Measurements from ENCODE around the gene IMMT. TPM values are rescaled to one million over a fixed set of nuclear protein-coding genes. Genes with fewer than 3 reads are reported as not detected.

Gene IMMT
- total RNA-seq, 5 donors from 2014 or later (not counting 1 experiment from before 2014, with no cell fraction given), result 71.0 to 93.5 (median 75.2) TPM

GRCh38 chr2:86171295-86171694 is 24.0 kb downstream of the IMMT start:
- no CpG with 5 or more reads among the region's 3 CpGs for WGBS (ENCODE audit: insufficient coverage)
- ChIA-PET CTCF (no interaction called here), POLR2A (no interaction called here)
- Histone ChIP-seq H3K36me3 (ENCODE audit: control insufficient read depth in 2 of 2, extremely low read depth in 1 of 2, insufficient read depth in 1 of 2, low read length in 1 of 2) (peaks cover 2 to 62% of the 10 kb centered on the region in 2 donors), H3K27ac (ENCODE audit: low read length) (no peak overlapping the region), H3K27me3 (replicated peaks in 1 of 2; ENCODE audit: control insufficient read depth in 2 of 2, extremely low read depth in 1 of 2, insufficient read depth in 2 of 2, low read length in 1 of 2) (no peaks in the 10 kb centered on the region), H3K4me3 (ENCODE audit: control insufficient read depth in 1 of 2, extremely low read depth in 1 of 2, low read length in 1 of 2) (no peak overlapping the region), H3K9me3 (no peaks in the 10 kb centered on the region), H3K4me1 (ENCODE audit: control insufficient read depth in 1 of 2, extremely low read depth in 1 of 2, insufficient read depth in 2 of 2, low read length in 2 of 2) (no peaks in the 10 kb centered on the region)
- Mint-ChIP-seq H3K27me3 (no peaks in the 10 kb centered on the region), H3K27ac (no peak overlapping the region), H3K9me3 (no peaks in the 10 kb centered on the region), H3K4me1 (peaks cover 17 to 26% (median 18%) of the 10 kb centered on the region in 3 donors), H3K36me3 (peaks cover 52% of the 10 kb centered on the region), H3K4me3 (no peak overlapping the region)
- no peak for DNase-seq
- ATAC-seq (replicated peaks in 1 of 4), result no peak

- Histone ChIP-seq H3K27ac (ENCODE audit: low read length) (no peak overlapping the region), H3K9me3 (no peaks in the 10 kb centered on the region), H3K27me3 (replicated peaks in 1 of 2; ENCODE audit: control insufficient read depth in 2 of 2, extremely low read depth in 1 of 2, insufficient read depth in 2 of 2, low read length in 1 of 2) (no peaks in the 10 kb centered on the region), H3K4me3 (ENCODE audit: control insufficient read depth in 1 of 2, extremely low read depth in 1 of 2, low read length in 1 of 2) (no peak overlapping the region), H3K36me3 (ENCODE audit: control insufficient read depth in 2 of 2, extremely low read depth in 1 of 2, insufficient read depth in 1 of 2, low read length in 1 of 2) (peaks cover 0 to 61% of the 10 kb centered on the region in 2 donors), H3K4me1 (ENCODE audit: control insufficient read depth in 1 of 2, extremely low read depth in 1 of 2, insufficient read depth in 2 of 2, low read length in 2 of 2) (no peaks in the 10 kb centered on the region)
- no peaks in the 10 kb centered on the region for H3K27me3 Mint-ChIP-seq
- H3K9me3 Mint-ChIP-seq, result no peaks in the 10 kb centered on the region
- peaks cover 10 to 18% (median 10%) of the 10 kb centered on the region in 3 donors for H3K4me1 Mint-ChIP-seq
- ATAC-seq (replicated peaks in 1 of 4) (no peak), DNase-seq (peak in 1 of 35 experiments; percentile 11)
- ChIA-PET CTCF (no interaction called here), POLR2A (no interaction called here)
- H3K27ac Mint-ChIP-seq, result peak overlapping the region in 1 of 2 donors; percentile 32
- no CpG with 5 or more reads among the region's 4 CpGs for WGBS (ENCODE audit: insufficient coverage)
- H3K36me3 Mint-ChIP-seq, result peaks cover 50% of the 10 kb centered on the region
- H3K4me3 Mint-ChIP-seq, result no peak overlapping the region
Observed at GRCh38 chr2:86170449-86170848, 24.8 kb downstream of the IMMT start.

GRCh38 chr2:86160156-86160952 is 34.9 kb downstream of the IMMT start:
- H3K9me3 ChIP-seq, result no peaks in the 10 kb centered on the region
- no peak overlapping the region for H3K27ac ChIP-seq (ENCODE audit: low read length)
- 100% methylated on average over 2 of the region's 6 CpGs for WGBS (ENCODE audit: insufficient coverage)
- peaks cover 41% of the 10 kb centered on the region for H3K36me3 Mint-ChIP-seq
- peaks cover 15 to 84% of the 10 kb centered on the region in 2 donors for H3K36me3 ChIP-seq (ENCODE audit: control insufficient read depth in 2 of 2, extremely low read depth in 1 of 2, insufficient read depth in 1 of 2, low read length in 1 of 2)
- no peaks in the 10 kb centered on the region for H3K27me3 ChIP-seq (replicated peaks in 1 of 2; ENCODE audit: control insufficient read depth in 2 of 2, extremely low read depth in 1 of 2, insufficient read depth in 2 of 2, low read length in 1 of 2)
- H3K27me3 Mint-ChIP-seq, result no peaks in the 10 kb centered on the region
- no peaks in the 10 kb centered on the region for H3K4me1 ChIP-seq (ENCODE audit: control insufficient read depth in 1 of 2, extremely low read depth in 1 of 2, insufficient read depth in 2 of 2, low read length in 2 of 2)
- ATAC-seq (replicated peaks in 1 of 4) (no peak), DNase-seq (no peak)
- ChIA-PET CTCF (no interaction called here), POLR2A (no interaction called here)
- no peak overlapping the region for H3K27ac Mint-ChIP-seq
- H3K9me3 Mint-ChIP-seq, result no peaks in the 10 kb centered on the region
- no peak overlapping the region for H3K4me3 Mint-ChIP-seq
- H3K4me1 Mint-ChIP-seq, result no peaks in the 10 kb centered on the region
- no peak overlapping the region for H3K4me3 ChIP-seq (ENCODE audit: control insufficient read depth in 1 of 2, extremely low read depth in 1 of 2, low read length in 1 of 2)

GRCh38 chr2:86158286-86158685 is 37.0 kb downstream of the IMMT start:
- Mint-ChIP-seq H3K36me3 (peaks cover 43% of the 10 kb centered on the region), H3K27me3 (no peaks in the 10 kb centered on the region), H3K27ac (no peak overlapping the region), H3K4me3 (no peak overlapping the region), H3K4me1 (peaks cover 0 to 1% (median 0%) of the 10 kb centered on the region in 3 donors), H3K9me3 (no peaks in the 10 kb centered on the region)
- no peaks in the 10 kb centered on the region for H3K4me1 ChIP-seq (ENCODE audit: control insufficient read depth in 1 of 2, extremely low read depth in 1 of 2, insufficient read depth in 2 of 2, low read length in 2 of 2)
- WGBS (ENCODE audit: insufficient coverage), result no CpG with 5 or more reads among the region's 4 CpGs
- ATAC-seq (replicated peaks in 1 of 4) (no peak), DNase-seq (no peak)
- ChIA-PET CTCF (interaction anchor here (0.6 to 0.7 kb wide), 2 partner anchors 23 to 41 kb away, joined by 3 read pairs; no protein-coding TSS in a partner anchor), POLR2A (no interaction called here)
- peaks cover 15 to 75% of the 10 kb centered on the region in 2 donors for H3K36me3 ChIP-seq (ENCODE audit: control insufficient read depth in 2 of 2, extremely low read depth in 1 of 2, insufficient read depth in 1 of 2, low read length in 1 of 2)
- no peak overlapping the region for H3K4me3 ChIP-seq (ENCODE audit: control insufficient read depth in 1 of 2, extremely low read depth in 1 of 2, low read length in 1 of 2)
- H3K27ac ChIP-seq (ENCODE audit: low read length), result no peak overlapping the region
- no peaks in the 10 kb centered on the region for H3K27me3 ChIP-seq (replicated peaks in 1 of 2; ENCODE audit: control insufficient read depth in 2 of 2, extremely low read depth in 1 of 2, insufficient read depth in 2 of 2, low read length in 1 of 2)
- H3K9me3 ChIP-seq, result no peaks in the 10 kb centered on the region

- no peak overlapping the region for H3K4me3 ChIP-seq (ENCODE audit: control insufficient read depth in 1 of 2, extremely low read depth in 1 of 2, low read length in 1 of 2)
- Mint-ChIP-seq H3K9me3 (no peaks in the 10 kb centered on the region), H3K36me3 (peaks cover 45% of the 10 kb centered on the region), H3K4me3 (no peak overlapping the region), H3K27ac (no peak overlapping the region), H3K27me3 (no peaks in the 10 kb centered on the region), H3K4me1 (peaks cover 0 to 3% (median 0%) of the 10 kb centered on the region in 3 donors)
- POLR2A ChIA-PET, result interaction anchor here in 1 of 2 donors (0.6 kb wide), 1 partner anchor 67 kb away, joined by 6 read pairs; no protein-coding TSS in a partner anchor
- H3K27ac ChIP-seq (ENCODE audit: low read length), result no peak overlapping the region
- DNase-seq (no peak), ATAC-seq (replicated peaks in 1 of 4) (no peak)
- 95% methylated on average over 2 of the region's 2 CpGs for WGBS (ENCODE audit: insufficient coverage)
- H3K36me3 ChIP-seq (ENCODE audit: control insufficient read depth in 2 of 2, extremely low read depth in 1 of 2, insufficient read depth in 1 of 2, low read length in 1 of 2), result peaks cover 8 to 65% of the 10 kb centered on the region in 2 donors
- CTCF ChIA-PET, result interaction anchor here (0.5 to 0.8 kb wide), 2 partner anchors 19 to 49 kb away, joined by 3 to 7 read pairs; no protein-coding TSS in a partner anchor
- no peaks in the 10 kb centered on the region for H3K4me1 ChIP-seq (ENCODE audit: control insufficient read depth in 1 of 2, extremely low read depth in 1 of 2, insufficient read depth in 2 of 2, low read length in 2 of 2)
- H3K9me3 ChIP-seq, result no peaks in the 10 kb centered on the region
- no peaks in the 10 kb centered on the region for H3K27me3 ChIP-seq (replicated peaks in 1 of 2; ENCODE audit: control insufficient read depth in 2 of 2, extremely low read depth in 1 of 2, insufficient read depth in 2 of 2, low read length in 1 of 2)
Observed at GRCh38 chr2:86157009-86157556, 38.2 kb downstream of the IMMT start.

- ATAC-seq (replicated peaks in 1 of 4), result no peak
- CTCF ChIA-PET, result interaction anchor here in 1 of 2 donors (0.7 to 1.0 kb wide), 3 partner anchors 62 to 600 kb away, joined by 3 to 5 read pairs (median 4); no protein-coding TSS in a partner anchor
Observed at GRCh38 chr2:86150502-86150901, 44.8 kb downstream of the IMMT start.

More at GRCh38 chr2:86150502-86150901, 44.8 kb downstream of the IMMT start:
- no peaks in the 10 kb centered on the region for H3K9me3 Mint-ChIP-seq
- 100% methylated on average over 1 of the region's 2 CpGs for WGBS (ENCODE audit: insufficient coverage)
- no peaks in the 10 kb centered on the region for H3K9me3 ChIP-seq
- no peak overlapping the region for H3K4me3 Mint-ChIP-seq
- H3K4me1 Mint-ChIP-seq, result peaks cover 0 to 3% (median 0%) of the 10 kb centered on the region in 3 donors
- no peak overlapping the region for H3K4me3 ChIP-seq (ENCODE audit: control insufficient read depth in 1 of 2, extremely low read depth in 1 of 2, low read length in 1 of 2)
- POLR2A ChIA-PET, result interaction anchor here (0.5 to 0.7 kb wide), 3 partner anchors 38 to 292 kb away, joined by 3 to 8 read pairs (median 7); no protein-coding TSS in a partner anchor
- H3K4me1 ChIP-seq (ENCODE audit: control insufficient read depth in 1 of 2, extremely low read depth in 1 of 2, insufficient read depth in 2 of 2, low read length in 2 of 2), result no peaks in the 10 kb centered on the region
- no peak overlapping the region for H3K27ac ChIP-seq (ENCODE audit: low read length)
- no peaks in the 10 kb centered on the region for H3K27me3 ChIP-seq (replicated peaks in 1 of 2; ENCODE audit: control insufficient read depth in 2 of 2, extremely low read depth in 1 of 2, insufficient read depth in 2 of 2, low read length in 1 of 2)
- H3K36me3 Mint-ChIP-seq, result peaks cover 52% of the 10 kb centered on the region
- peak overlapping the region in 1 of 2 donors; percentile 46 for H3K27ac Mint-ChIP-seq
- peaks cover 12 to 71% of the 10 kb centered on the region in 2 donors for H3K36me3 ChIP-seq (ENCODE audit: control insufficient read depth in 2 of 2, extremely low read depth in 1 of 2, insufficient read depth in 1 of 2, low read length in 1 of 2)
- H3K27me3 Mint-ChIP-seq, result no peaks in the 10 kb centered on the region
- no peak for DNase-seq

Measured in T-cell (primary cell).